HG02973 (cell line): ENCODE measurements around the gene PIP4K2C.
"Not testable (repeated sequence)": the region's sequence is repeated elsewhere in the genome, so short reads cannot be mapped to it uniquely, and the experiment has no call there.

ENCODE experiments used
- ATAC-seq: cut with Tn5 transposase; IDR thresholded peaks from one replicate; pipeline ENCODE4 v1.9.1; 2021; ENCODE audit warnings: moderate library complexity; ENCODE audit not compliant: unreplicated experiment

Gene PIP4K2C

GRCh38 chr12:57584050-57584449 lies 6.9 kb upstream of the PIP4K2C start:
- no peak for ATAC-seq

- ATAC-seq, result no peak
Observed at GRCh38 chr12:57584690-57585089, 6.3 kb upstream of the PIP4K2C start.

DNA sequence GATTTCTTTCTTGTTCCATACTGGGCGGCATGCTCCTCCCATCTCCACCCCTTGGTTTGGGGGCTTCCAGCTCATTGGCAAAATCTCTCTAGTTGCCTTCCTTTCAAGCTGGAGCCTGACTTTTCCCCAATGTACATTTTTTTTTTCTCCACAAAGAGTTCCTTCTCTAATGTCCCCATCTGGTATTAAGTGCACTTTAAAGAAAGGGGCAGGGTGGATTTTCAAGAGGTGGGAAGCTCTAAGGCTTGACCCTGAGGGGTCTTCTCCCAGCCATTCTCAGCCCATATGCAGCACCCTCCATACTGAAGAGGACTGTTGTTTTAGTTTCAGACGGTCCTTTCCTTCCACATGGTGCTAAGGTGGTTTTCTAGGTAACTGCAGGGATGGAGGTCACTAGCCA lies 5.8 kb upstream of the PIP4K2C start:
- no peak for ATAC-seq

DNA sequence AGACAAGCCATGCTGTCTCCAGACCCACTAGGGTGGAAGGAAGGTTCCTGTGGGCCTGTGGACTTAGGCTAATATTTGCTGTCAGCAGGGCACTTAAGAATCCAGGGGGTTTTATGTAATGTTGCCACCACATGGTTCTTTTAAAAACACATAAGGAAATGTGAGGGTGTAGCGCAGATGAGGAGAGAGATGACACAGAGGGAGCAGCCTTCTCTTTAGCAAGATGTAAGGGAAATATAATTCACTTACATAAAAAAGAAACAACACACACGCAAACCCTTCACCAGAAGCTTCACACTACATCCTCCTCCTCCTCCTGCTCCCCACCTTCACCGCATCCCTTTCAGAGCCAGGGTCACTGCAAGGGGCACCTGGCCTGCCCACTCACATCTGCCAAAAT lies 4.9 kb upstream of the PIP4K2C start:
- no peak for ATAC-seq

- no peak for ATAC-seq
Observed at GRCh38 chr12:57586832-57587429, 4.1 kb upstream of the PIP4K2C start.

DNA sequence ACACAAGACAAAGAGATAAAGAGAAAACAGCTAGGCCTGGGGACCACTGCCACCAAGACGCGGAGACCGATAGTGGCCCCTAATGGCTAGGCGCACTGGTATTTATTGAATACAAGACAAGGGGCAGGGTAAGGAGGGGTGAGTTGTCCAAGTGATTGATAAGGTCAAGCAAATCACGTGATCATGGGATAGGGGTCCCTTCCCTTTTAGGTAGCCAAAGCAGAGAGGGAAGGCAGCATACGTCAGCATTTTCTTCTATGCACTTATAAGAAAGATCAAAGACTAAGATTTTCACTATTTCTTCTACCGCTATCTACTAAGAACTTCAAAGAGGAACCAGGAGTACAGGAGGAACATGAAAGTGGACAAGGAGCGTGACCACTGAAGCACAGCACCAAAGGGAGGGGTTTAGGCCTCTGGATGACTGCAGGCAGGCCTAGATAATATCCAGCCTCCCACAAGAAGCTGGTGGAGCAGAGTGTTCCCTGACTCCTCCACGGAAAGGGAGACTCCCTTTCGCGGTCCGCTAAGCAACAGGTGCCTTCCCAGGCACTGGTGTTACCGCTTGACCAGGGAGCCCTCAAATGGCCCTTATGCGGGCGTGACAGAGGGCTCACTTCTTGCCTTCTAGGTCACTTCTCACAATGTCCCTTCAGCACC lies 1.9 kb upstream of the PIP4K2C start:
- ATAC-seq, result not testable (repeated sequence)

- ATAC-seq, result no peak
Observed at GRCh38 chr12:57590479-57590863, 521 bp upstream of the PIP4K2C start.

GRCh38 chr12:57591782-57592325 lies 862 bp downstream of the PIP4K2C start:
- ATAC-seq, result no peak

- ATAC-seq, result no peak
Observed at GRCh38 chr12:57592551-57593165, 1.7 kb downstream of the PIP4K2C start.

GRCh38 chr12:57593187-57593586 lies 2.2 kb downstream of the PIP4K2C start:
- ATAC-seq, result no peak

- no peak for ATAC-seq
Observed at GRCh38 chr12:57600395-57600794, 9.4 kb downstream of the PIP4K2C start.

DNA sequence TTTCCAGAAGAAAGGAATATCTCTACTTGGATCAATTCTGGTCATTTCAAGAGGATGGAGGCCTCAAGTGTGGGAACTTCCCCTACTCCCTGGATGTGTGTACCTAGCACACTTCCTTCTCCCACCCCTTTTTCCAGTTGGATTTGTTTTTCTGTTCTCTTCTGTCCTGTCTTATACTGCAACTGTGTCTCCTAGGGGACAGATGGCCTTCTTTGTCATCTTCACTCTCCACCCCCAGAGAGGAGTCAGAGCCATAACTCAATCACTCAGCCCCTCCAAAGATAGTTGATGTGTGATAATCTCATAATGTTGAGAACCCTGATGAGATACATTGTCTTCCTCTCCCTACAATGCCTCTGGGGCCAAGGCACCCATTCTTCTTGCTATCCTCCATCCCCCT lies 11.6 kb downstream of the PIP4K2C start:
- no peak for ATAC-seq

DNA sequence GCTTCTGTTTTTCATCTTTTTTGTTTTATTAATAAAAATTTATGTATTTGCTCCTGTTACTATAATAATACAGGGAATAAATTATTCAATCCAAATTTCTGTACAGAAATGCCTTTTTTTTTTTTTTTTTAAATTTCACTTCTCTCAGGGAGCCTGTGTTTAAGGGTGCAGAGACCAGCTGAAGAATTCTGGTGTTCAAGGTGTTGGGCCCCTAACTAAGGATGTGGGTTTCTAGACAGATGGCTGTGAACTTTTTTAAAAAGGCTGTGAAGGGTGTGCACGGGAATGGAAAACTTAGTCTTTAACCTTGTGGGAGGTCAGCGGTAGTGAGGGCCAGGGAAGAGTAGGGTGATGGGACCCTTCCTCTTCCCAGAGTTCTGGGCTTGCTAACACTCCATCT lies 12.3 kb downstream of the PIP4K2C start:
- ATAC-seq, result no peak

- no peak for ATAC-seq
Observed at GRCh38 chr12:57603815-57604453, 12.9 kb downstream of the PIP4K2C start.

DNA sequence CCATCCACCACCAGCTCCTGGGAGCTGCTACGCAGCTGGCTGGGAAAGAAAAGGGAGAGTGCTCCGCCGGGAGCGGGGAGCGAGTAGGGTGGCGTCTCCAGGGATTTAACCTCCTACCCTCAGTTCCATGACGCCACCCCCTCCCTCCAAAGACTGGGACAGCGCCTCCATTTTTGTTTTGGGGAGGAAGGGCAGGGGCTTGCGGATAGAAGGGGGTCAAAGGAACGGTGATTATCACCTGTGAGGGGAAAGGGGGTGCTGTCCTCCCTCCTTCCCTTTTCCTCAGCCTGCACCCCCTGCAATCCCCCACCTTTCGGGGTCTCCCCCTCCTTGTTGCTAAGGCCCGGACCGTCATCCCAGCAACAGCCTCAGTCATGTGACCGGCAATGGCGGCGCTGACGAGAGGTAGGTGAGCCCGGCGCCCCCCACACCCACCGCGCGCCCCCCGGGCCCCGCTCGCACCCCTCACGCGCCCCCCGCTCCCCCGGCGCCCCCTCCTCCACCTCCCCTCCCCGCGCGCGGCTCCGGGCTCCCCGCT lies 13.5 kb downstream of the PIP4K2C start, which contains the start of gene DTX3:
Gene DTX3 (plus strand): TSS at position 371 of the 538 bp plus-strand sequence. CDS start 1,694 bp downstream, outside the sequence.
- ATAC-seq, result no peak

DNA sequence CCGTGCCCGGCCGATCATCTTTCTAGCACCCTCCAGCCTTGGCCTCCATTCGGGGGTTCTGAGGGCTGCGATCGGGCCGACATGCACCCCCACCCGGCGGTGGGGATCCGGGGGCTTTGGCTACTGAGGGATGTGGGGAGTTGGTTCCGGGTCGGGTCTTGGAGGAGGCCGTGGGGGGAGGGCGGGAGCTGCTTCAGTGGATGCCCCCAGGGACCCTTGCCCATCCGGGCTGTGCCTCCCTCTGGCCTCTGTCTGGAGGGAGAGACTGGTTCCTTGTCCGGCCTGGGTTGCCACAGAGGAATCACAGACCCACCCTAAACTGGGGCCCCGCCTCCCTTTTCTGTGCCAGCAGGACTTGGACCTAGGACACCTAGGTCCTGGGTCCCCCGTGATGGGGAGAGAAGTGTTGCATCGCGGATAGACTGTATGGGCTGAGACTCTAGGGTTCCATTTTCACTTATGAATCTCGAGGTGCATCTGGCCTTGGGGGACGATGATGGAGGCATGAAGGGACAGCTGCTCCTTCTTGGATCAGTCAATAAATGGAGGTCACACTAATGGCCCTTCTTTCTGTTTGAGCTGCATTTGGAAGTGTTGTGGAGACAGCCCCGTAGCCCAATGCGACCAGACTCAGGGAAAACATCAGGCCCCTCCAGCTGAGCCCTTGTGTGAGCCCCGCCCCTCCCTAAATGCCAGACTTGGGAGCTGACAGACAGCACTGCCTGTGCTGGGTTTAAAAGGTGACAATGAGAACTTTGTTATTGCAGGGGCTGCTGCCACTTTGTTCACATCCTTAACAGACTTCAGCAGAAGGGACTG lies 14.2 kb downstream of the PIP4K2C start:
- ATAC-seq, result no peak

DNA sequence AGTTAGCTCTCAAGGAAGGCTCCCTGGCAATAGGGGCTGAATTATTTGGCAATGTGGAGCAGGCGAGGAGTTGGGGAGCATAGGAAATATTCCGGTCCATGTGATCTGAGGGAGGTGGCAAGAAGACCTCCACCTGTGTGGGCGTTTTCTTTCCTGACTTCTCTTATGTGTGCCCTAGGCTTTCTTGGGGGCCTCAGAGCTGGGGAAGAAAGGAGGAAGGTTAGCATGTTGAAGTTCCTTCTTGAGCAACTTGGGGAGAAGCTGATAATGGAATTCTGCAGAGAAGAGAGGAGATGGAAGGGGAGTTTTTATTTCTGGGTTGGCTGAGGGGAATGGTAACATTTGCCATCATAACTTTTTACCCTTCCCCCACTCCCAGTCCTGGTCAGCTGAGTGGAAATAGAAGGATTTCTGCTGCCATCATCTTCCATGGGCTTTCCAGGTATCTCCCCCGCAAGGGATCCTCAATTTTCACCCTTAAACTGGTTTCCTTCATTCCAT lies 14.9 kb downstream of the PIP4K2C start:
- ATAC-seq, result no peak

DNA sequence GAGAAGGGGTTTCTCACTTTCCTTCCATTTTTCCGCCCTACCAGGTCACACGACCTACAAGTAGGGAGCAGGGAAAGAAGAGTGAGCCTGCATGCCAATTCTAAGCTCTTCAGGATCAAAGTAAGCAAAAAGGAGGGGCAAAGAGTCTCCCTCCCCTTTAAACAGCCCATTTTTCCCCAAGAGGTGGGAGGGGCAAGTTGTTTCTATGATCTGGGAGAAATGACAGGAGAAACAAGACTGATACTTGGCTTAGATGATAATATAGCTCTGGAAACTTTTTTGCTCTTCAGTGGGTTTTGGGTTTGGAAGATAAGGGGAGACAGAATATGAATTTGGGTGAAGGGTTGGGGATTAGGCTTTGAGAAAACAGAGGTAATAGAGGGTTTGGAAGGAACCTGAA lies 15.4 kb downstream of the PIP4K2C start:
- no peak for ATAC-seq

DNA sequence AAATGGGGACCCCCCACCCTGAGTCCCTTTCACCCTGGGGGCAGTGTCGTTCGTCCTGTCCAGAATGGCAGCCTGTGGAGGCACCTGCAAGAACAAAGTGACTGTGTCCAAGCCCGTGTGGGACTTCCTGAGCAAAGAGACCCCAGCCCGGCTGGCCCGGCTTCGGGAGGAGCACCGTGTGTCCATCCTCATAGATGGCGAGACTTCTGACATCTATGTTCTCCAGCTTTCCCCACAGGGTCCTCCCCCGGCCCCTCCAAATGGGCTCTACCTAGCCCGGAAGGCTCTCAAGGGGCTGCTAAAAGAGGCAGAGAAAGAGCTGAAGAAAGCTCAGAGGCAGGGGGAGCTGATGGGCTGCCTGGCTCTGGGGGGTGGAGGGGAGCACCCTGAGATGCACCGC lies 15.8 kb downstream of the PIP4K2C start:
- no peak for ATAC-seq

- no peak for ATAC-seq
Observed at GRCh38 chr12:57607958-57608663, 17.1 kb downstream of the PIP4K2C start.
